A673 (cell line): Measurements from ENCODE around the gene TET1. TPM values are rescaled to one million over a fixed set of nuclear protein-coding genes. Genes with fewer than 3 reads are reported as not detected.

Experiments used
- BruUV-seq: library from RNA; stranded (reverse); fragments of 400-500 nt; replicated peaks from 2 replicates; lab custom pipeline; 2021; lab: Mats Ljungman, UMichigan
- CTCF ChIA-PET: fragments of 300-600 bp; sonication (Branson Sonifier 250); formaldehyde crosslinking; loops from one replicate; lab custom pipeline; 2022; ENCODE audit warnings: antibody characterized with exemption; lab: Charles Lee
- POLR2A ChIA-PET: fragments of 300-600 bp; sonication (Branson Sonifier 250); formaldehyde crosslinking; loops from one replicate; lab custom pipeline; 2022; ENCODE audit warnings: antibody characterized with exemption; ENCODE audit not compliant: low non-redundant PET; lab: Charles Lee
- DNase-seq: peaks from one replicate; pipeline ENCODE4 v3.0.0-alpha.2; 2015; ENCODE audit warnings: low spot score
- H3K27ac ChIP-seq: fragments of 200-600 bp; sonication (generic); 2 replicates; pipeline ENCODE4 v1.5.1; 2016; ENCODE audit warnings: mixed run types, low read depth, mild to moderate bottlenecking, mixed read lengths, antibody characterized with exemption, low read length; ENCODE audit not compliant: poor library complexity, severe bottlenecking
- H3K27me3 ChIP-seq: fragments of 200-600 bp; sonication (generic); replicated peaks from 2 replicates; pipeline ENCODE4 v1.6.1; 2017; ENCODE audit warnings: mixed run types, low read depth, mild to moderate bottlenecking, mixed read lengths, antibody characterized with exemption, low read length; ENCODE audit not compliant: insufficient read depth, poor library complexity
- H3K36me3 ChIP-seq: fragments of 200-600 bp; sonication (generic); 2 replicates; pipeline ENCODE4 v1.6.1; 2016; ENCODE audit warnings: mixed run types, mild to moderate bottlenecking, mixed read lengths, antibody characterized with exemption, low read length; ENCODE audit not compliant: insufficient read depth, poor library complexity, severe bottlenecking
- H3K4me1 ChIP-seq: fragments of 200-600 bp; sonication (generic); 2 replicates; pipeline ENCODE4 v1.6.1; 2017; ENCODE audit warnings: mixed run types, mild to moderate bottlenecking, mixed read lengths, antibody characterized with exemption, low read length; ENCODE audit not compliant: insufficient read depth, poor library complexity, severe bottlenecking
- H3K4me3 ChIP-seq: fragments of 200-600 bp; sonication (generic); 2 replicates; pipeline ENCODE4 v1.5.1; 2016; ENCODE audit warnings: low read depth, mixed run types, mild to moderate bottlenecking, mixed read lengths, low read length; ENCODE audit not compliant: poor library complexity, severe bottlenecking
- H3K9me3 ChIP-seq: fragments of 200-600 bp; sonication (generic); 2 replicates; pipeline ENCODE4 v1.6.1; 2016; ENCODE audit warnings: mixed run types, low read depth, mild to moderate bottlenecking, mixed read lengths, antibody characterized with exemption, low read length; ENCODE audit not compliant: poor library complexity, severe bottlenecking
- EZH2 ChIP-seq: fragments of 200-600 bp; sonication (generic); IDR thresholded peaks from 2 replicates; pipeline ENCODE4 v1.6.1; 2017; ENCODE audit warnings: borderline replicate concordance, low read depth, mild to moderate bottlenecking, mixed read lengths, antibody characterized with exemption, low read length; ENCODE audit not compliant: poor library complexity, severe bottlenecking
- intact Hi-C: fragments of 100-400 bp; cut with micrococcal nuclease; formaldehyde crosslinking; loops from one replicate; pipeline ENCODE4 v1.10.0; 2022; ENCODE audit not compliant: unreplicated experiment
- total RNA-seq: library from RNA; stranded (reverse); gene quantifications from 2 replicates; pipeline ENCODE4 v1.2.3, GENCODE V29; 2021
- TF ChIP-seq, protein P1 (sequence below): fragments of 300-800, 200-600 bp; sonication (generic); conservative IDR thresholded peaks from 2 replicates; pipeline ENCODE4 v1.5.1; 2017; ENCODE audit warnings: low read depth, mild to moderate bottlenecking, antibody characterized with exemption, low read length, moderate library complexity, mixed read lengths

The TET1 gene
- total RNA-seq, 1 experiment from 2014 or later, result 15.2 TPM

DNA sequence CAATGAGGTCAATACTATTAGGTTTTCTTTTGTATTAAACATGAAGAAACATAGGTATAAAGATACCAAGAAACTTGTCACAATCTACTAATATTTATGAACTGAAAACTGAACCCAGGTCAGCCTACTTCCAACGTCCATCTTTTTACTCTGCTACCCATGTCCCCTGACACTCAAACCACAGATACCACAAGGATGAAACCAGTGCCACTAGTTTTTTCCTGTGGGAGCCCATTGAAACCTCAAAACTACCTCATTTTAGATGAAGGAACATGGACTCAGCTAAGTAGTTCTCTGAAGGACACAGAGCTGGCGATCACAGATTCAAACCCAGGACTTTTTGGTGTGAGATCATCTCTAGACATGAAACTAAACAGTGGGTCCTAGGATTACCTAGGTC, 6.8 kb downstream of the TET1 start:
- no peak for DNase-seq
- intact Hi-C loops, result no loop called here
- ChIA-PET POLR2A (no interaction called here), CTCF (no interaction called here)
- no peak for TF ChIP-seq EZH2
- TF ChIP-seq, protein P1, sequence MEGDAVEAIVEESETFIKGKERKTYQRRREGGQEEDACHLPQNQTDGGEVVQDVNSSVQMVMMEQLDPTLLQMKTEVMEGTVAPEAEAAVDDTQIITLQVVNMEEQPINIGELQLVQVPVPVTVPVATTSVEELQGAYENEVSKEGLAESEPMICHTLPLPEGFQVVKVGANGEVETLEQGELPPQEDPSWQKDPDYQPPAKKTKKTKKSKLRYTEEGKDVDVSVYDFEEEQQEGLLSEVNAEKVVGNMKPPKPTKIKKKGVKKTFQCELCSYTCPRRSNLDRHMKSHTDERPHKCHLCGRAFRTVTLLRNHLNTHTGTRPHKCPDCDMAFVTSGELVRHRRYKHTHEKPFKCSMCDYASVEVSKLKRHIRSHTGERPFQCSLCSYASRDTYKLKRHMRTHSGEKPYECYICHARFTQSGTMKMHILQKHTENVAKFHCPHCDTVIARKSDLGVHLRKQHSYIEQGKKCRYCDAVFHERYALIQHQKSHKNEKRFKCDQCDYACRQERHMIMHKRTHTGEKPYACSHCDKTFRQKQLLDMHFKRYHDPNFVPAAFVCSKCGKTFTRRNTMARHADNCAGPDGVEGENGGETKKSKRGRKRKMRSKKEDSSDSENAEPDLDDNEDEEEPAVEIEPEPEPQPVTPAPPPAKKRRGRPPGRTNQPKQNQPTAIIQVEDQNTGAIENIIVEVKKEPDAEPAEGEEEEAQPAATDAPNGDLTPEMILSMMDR, result no peak
- H3K4me3 ChIP-seq, result no peak overlapping the region
- H3K4me1 ChIP-seq, result peaks cover 10% of the 10 kb centered on the region
- no TSS peak for BruUV-seq
- no peaks in the 10 kb centered on the region for H3K27me3 ChIP-seq
- no peak overlapping the region for H3K27ac ChIP-seq
- H3K36me3 ChIP-seq, result no peaks in the 10 kb centered on the region
- H3K9me3 ChIP-seq, result no peaks in the 10 kb centered on the region

DNA sequence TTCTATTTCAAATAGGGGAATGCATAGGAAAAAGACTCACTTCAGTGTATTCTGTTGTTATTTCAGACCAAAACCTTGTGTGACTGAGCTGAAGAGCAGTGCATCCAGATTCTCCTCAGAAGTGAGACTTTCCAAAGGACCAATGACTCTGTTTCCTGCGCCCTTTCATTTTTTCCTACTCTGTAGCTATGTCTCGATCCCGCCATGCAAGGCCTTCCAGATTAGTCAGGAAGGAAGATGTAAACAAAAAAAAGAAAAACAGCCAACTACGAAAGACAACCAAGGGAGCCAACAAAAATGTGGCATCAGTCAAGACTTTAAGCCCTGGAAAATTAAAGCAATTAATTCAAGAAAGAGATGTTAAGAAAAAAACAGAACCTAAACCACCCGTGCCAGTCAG, 12.0 kb downstream of the TET1 start:
- BruUV-seq, result no TSS peak
- Histone ChIP-seq H3K4me3 (no peak overlapping the region), H3K36me3 (peaks cover 21% of the 10 kb centered on the region), H3K27me3 (no peaks in the 10 kb centered on the region), H3K9me3 (no peaks in the 10 kb centered on the region), H3K27ac (no peak overlapping the region), H3K4me1 (no peaks in the 10 kb centered on the region)
- DNase-seq, result no peak
- TF ChIP-seq, protein P1, result no peak
- no peak for TF ChIP-seq EZH2
- intact Hi-C loops, result no loop called here
- POLR2A ChIA-PET, result no interaction called here
- CTCF ChIA-PET, result no interaction called here

DNA sequence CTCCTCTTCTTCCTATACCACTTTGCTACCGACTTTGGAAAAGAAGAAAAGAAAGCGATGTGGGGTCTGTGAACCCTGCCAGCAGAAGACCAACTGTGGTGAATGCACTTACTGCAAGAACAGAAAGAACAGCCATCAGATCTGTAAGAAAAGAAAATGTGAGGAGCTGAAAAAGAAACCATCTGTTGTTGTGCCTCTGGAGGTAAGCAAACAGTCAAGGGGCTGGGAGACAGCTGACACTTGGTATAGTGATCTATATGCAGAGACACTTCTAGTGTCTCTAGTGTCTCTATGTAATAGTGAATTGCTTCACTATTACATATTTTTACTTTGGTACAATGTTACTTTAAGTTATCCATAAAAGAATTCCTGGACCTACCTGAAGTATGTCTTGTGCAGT, 13.9 kb downstream of the TET1 start:
- TF ChIP-seq EZH2, result no peak
- TF ChIP-seq, protein P1, result no peak
- H3K27me3 ChIP-seq, result no peaks in the 10 kb centered on the region
- no peak overlapping the region for H3K4me3 ChIP-seq
- no peak for DNase-seq
- H3K4me1 ChIP-seq, result no peaks in the 10 kb centered on the region
- no TSS peak for BruUV-seq
- no peaks in the 10 kb centered on the region for H3K9me3 ChIP-seq
- CTCF ChIA-PET, result no interaction called here
- H3K27ac ChIP-seq, result no peak overlapping the region
- H3K36me3 ChIP-seq, result peaks cover 21% of the 10 kb centered on the region
- intact Hi-C loops, result no loop called here
- POLR2A ChIA-PET, result no interaction called here
